Stomach smooth muscle (tissue), 2 donors: ENCODE data around the gene MYH6.
A peak's percentile ranks its signal among the peaks of the same experiment; 100 is the strongest.

ENCODE experiments used
- H3K27ac ChIP-seq: one replicate; pipeline ENCODE4 v1.7.0; 2013; ENCODE audit warnings: mild to moderate bottlenecking, low read length, inconsistent platforms
- H3K27me3 ChIP-seq, 2 donors: one replicate each; pipeline ENCODE4 v1.7.0; 2013; ENCODE audit warnings: low read length in 2 of 2; ENCODE audit not compliant: insufficient read depth in 2 of 2, control insufficient read depth in 1 of 2
- H3K36me3 ChIP-seq, 2 donors: one replicate each; pipeline ENCODE4 v1.7.0; 2013; ENCODE audit warnings: low read length in 2 of 2; ENCODE audit not compliant: control insufficient read depth in 2 of 2, insufficient read depth in 2 of 2
- H3K4me1 ChIP-seq: one replicate; pipeline ENCODE4 v1.7.0; 2013; ENCODE audit warnings: low read length; ENCODE audit not compliant: control insufficient read depth, insufficient read depth
- H3K4me3 ChIP-seq, 2 donors: one replicate each; pipeline ENCODE4 v1.7.0; 2013; ENCODE audit warnings: low read length in 2 of 2
- H3K9ac ChIP-seq, 2 donors: one replicate each; pipeline ENCODE4 v1.7.0; 2013; ENCODE audit warnings: low read length in 2 of 2, mild to moderate bottlenecking in 1 of 2
- H3K9me3 ChIP-seq, 2 donors: one replicate each; pipeline ENCODE4 v1.7.0; 2013; ENCODE audit warnings: low read length in 2 of 2; ENCODE audit not compliant: control insufficient read depth in 2 of 2
- donor health status: healthy.
- donor health status: Pancreatic carcinoma.

MYH6 gene

DNA sequence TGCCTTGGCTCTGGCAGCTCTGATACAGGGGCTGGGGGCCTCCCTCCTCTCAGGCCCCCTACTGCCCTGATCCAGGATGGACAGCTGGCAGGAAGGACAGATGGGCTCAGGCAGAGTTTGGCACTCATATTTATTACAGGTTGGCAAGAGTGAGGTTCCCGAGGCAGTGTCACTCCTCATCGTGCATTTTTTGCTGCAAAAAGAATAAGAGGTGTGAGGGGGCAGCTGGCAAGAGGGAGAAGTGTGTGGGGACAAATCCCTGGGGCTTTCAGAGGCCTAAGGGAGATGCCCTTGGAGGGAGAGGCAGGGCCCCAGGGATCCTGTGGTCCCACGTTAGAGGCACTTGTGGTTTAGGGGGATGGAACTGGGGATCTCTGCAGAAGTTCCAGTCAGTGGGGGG, 26.2 kb downstream of the MYH6 start:
- Histone ChIP-seq H3K4me1 (no peaks in the 10 kb centered on the region), H3K4me3 (no peak overlapping the region), H3K36me3 (no peaks in the 10 kb centered on the region), H3K27ac (no peak overlapping the region), H3K27me3 (peaks cover 2 to 3% of the 10 kb centered on the region in 2 donors), H3K9ac (no peak overlapping the region), H3K9me3 (no peaks in the 10 kb centered on the region)

DNA sequence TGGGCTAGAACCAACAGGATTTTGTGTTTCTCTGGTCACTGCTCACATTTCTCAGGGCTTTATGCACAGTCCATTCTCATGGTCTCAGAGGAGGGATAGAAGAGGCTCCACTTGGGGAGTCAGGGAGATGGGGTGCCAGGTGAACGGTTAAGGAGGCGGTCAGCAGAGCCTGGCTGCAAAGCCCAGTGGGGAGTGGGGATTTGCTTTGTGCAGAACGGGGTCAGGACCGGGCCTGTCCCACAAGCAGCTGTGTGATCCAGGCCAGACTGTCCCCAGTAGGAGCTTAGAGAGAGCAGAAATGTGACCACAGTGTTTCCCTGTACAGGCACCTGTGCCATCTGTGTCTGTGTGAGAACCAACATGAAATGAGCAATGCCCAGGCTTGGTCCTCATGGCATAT, 27.1 kb downstream of the MYH6 start:
- Histone ChIP-seq H3K27ac (no peak overlapping the region), H3K36me3 (no peaks in the 10 kb centered on the region), H3K9me3 (no peaks in the 10 kb centered on the region), H3K9ac (no peak overlapping the region), H3K4me1 (peaks cover 3% of the 10 kb centered on the region), H3K27me3 (peaks cover 2 to 3% of the 10 kb centered on the region in 2 donors), H3K4me3 (no peak overlapping the region)

DNA sequence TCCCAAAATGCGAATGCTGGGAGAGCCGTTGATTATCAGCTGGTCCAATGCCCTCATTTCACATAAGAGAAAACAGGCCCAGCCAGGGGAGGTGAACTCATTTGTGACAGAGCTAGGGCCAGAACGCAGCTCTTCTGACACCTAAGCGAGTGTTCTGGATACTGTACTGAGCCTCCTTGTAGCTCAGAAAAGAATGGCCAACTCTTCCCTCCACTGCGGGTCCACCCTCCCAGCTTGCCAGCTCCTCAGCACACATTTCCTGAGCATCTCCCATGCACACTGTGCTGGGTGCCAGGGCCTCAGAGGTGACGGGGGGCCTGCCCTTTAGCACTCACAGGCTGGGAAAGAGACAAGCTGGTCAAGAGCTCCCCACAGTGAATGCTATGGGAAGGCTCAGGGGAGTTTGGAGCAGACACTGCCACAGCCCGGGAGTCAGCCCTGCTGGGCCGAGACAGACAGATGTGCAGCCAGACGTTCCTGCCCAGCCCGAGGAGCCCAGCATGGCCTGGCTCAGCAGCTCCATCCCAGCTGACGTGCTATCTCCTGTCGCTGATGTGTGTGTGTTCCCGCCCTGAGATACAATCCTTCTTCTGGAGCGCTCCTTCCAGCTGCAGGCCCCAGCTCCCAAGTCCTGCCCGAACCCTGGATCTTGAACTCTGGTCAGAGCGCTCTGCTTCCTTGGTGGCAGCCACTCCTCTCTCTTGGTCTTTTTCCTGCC, 27.7 kb downstream of the MYH6 start:
- no peak overlapping the region for H3K27ac ChIP-seq
- no peak overlapping the region for H3K4me3 ChIP-seq
- H3K27me3 ChIP-seq = peaks cover 2 to 3% of the 10 kb centered on the region in 2 donors
- no peaks in the 10 kb centered on the region for H3K36me3 ChIP-seq
- H3K4me1 ChIP-seq = peaks cover 3% of the 10 kb centered on the region
- no peak overlapping the region for H3K9ac ChIP-seq
- H3K9me3 ChIP-seq = no peaks in the 10 kb centered on the region

DNA sequence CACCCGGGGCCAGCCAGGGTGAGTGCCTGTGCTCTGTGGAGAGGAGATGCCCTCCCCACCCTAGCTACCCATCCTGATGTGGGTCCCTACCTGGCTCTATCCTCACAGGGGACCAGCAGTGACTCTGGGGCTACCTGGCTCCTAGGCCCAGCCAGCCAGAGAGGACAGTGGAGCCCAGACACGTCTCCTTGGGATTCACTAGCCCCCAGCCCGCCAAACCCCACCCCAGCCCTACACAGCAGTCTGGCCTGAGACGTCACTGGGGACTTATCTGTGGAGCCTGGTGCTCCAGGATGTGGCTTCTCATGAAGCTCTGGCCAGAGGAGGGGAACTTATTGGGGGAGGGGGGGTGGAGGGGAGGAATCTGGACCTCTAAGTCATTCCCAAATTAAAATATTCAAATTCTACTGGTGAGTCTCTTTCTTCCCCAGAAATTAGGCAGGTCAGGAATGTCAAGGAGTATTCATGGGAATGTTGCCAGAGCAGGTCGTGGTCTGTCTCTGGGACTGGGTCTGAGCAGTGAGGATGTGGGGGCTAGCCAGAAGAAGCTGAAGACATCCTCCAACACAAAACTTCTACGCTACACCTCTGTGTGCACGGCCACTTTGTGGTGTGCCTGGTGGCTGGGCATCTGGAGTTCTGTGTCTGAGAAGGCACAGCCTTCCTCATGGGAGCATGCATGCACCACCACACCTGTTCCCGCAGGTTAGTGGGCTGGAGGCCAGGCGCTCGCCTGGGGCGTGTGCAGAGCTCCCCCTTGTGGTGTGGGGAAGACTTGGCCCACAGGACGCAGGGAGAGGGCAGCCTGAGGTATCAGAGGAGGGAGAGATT, 28.5 kb downstream of the MYH6 start:
- Histone ChIP-seq H3K27ac (no peak overlapping the region), H3K9ac (no peak overlapping the region)

GRCh38 chr14:23378612-23379220, 29.4 kb downstream of the MYH6 start:
- peaks cover 3% of the 10 kb centered on the region for H3K4me1 ChIP-seq
- no peaks in the 10 kb centered on the region for H3K9me3 ChIP-seq
- H3K27me3 ChIP-seq = peaks cover 2 to 3% of the 10 kb centered on the region in 2 donors
- H3K9ac ChIP-seq = no peak overlapping the region
- H3K4me3 ChIP-seq = no peak overlapping the region
- no peak overlapping the region for H3K27ac ChIP-seq
- no peaks in the 10 kb centered on the region for H3K36me3 ChIP-seq

More for the DNA sequence above, 28.5 kb downstream of the MYH6 start:
- H3K4me1 ChIP-seq = peaks cover 3% of the 10 kb centered on the region
- H3K36me3 ChIP-seq = no peaks in the 10 kb centered on the region
- peaks cover 2 to 3% of the 10 kb centered on the region in 2 donors for H3K27me3 ChIP-seq
- no peaks in the 10 kb centered on the region for H3K9me3 ChIP-seq
- no peak overlapping the region for H3K4me3 ChIP-seq

DNA sequence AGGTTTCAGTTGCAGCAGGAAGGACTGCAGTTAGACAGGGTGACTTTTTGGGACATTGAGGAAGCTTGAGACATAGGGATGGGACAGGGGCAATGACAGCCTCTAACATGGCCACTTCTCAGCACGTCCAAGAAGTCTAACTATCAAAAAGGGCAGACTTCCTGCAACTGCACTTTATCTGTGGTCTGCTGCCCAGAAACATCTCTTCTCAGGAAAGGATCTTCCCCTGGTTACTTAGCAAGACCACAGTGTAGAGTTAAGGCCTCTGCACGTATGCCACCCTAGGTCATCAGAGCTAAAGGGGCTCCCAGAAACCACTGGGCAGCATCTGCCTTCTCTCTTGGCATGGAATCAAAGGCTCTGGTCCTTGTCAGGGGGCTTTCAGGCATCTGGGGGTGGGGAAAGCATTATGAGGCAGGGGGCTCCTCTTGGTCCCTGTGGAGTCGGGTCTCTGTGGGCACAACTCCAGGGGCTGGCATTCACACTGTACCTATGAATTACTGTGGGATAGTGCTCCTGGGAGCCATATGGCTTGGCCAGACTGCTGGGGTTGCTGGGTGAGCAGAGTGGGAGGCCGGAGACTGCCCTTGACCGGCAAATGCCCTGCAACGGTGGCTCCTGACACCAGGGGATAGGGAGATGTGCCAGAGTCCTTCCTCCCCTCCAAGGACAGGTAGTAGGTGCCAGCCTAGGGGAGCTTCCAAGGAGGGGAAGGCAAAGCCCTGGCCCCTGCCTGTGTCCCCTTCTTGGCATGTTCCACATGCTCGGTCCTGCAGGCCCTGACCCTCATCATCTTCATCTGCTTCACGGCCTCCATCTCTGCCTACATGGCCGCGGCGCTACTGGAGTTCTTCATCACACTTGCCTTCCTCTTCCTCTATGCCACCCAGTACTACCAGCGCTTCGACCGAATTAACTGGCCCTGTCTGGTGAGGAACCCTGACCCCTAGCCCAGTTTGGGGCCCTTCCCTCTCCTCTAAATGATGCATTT, 30.2 kb downstream of the MYH6 start:
- H3K9ac ChIP-seq = peak overlapping the region; percentile 5 to 22

GRCh38 chr14:23377198-23377550, 30.9 kb downstream of the MYH6 start:
- H3K36me3 ChIP-seq = no peaks in the 10 kb centered on the region
- peak overlapping the region in 1 of 2 donors; percentile 62 for H3K4me3 ChIP-seq
- H3K27ac ChIP-seq = no peak overlapping the region
- H3K9ac ChIP-seq = peak overlapping the region; percentile 5 to 28
- peaks cover 3% of the 10 kb centered on the region for H3K4me1 ChIP-seq
- peaks cover 2 to 3% of the 10 kb centered on the region in 2 donors for H3K27me3 ChIP-seq
- H3K9me3 ChIP-seq = no peaks in the 10 kb centered on the region

More for the DNA sequence above, 30.2 kb downstream of the MYH6 start:
- H3K9me3 ChIP-seq = no peaks in the 10 kb centered on the region
- H3K4me3 ChIP-seq = no peak overlapping the region
- peaks cover 2 to 3% of the 10 kb centered on the region in 2 donors for H3K27me3 ChIP-seq
- no peak overlapping the region for H3K27ac ChIP-seq
- peaks cover 3% of the 10 kb centered on the region for H3K4me1 ChIP-seq
- no peaks in the 10 kb centered on the region for H3K36me3 ChIP-seq

DNA sequence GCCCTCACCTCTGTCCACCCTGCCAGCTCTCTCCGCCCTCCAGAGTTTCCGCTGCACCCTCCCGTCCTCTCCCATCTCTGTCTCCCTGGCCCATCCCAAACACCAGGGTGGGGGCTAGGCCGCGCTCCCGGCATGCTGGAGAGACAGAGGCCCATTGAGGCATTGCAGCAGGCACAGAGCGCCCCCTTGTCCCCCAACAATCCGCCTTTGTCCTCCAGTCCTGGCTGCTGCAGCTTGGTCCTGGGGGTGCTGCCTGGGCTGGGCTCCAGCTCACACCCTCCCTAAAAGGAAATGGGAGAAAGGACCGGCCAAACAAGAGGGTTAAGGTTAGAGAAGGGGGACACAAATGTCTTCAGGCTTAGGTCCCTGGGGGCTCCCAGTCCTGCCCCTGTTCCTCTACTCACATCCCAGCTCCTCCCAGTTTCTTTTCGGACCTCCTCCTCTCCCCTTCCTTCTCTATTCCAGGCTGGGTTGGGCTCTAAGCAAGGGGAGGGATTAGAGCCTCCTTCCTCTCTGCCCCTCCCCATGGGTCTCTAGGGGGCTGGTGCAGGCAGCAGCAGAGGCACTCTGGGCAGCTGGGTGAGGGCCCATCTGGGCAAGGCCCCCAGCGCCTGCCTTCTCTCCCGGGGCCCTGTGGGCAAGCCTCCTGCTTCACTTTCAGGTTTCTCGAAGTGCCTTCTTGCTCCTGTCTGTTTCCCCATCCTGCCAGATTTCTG, 31.4 kb downstream of the MYH6 start, which contains the start of gene CMTM5:
Gene CMTM5 (plus strand): TSS at position 565 of the 716 bp plus-strand sequence. CDS start 206 bp downstream, outside the sequence.
- Histone ChIP-seq H3K27ac (peak within 1 kb of the TSS; percentile 46), H3K4me1 (peaks cover 3% of the 10 kb centered on the region), H3K9me3 (no peaks in the 10 kb centered on the region), H3K27me3 (peaks cover 2 to 3% of the 10 kb centered on the region in 2 donors), H3K4me3 (peak within 1 kb of the TSS in 1 of 2 donors; percentile 62), H3K36me3 (no peaks in the 10 kb centered on the region), H3K9ac (peak within 1 kb of the TSS; percentile 28 to 47)

GRCh38 chr14:23375527-23376251, 32.4 kb downstream of the MYH6 start:
- H3K27ac ChIP-seq = no peak overlapping the region
- no peaks in the 10 kb centered on the region for H3K9me3 ChIP-seq
- H3K4me3 ChIP-seq = no peak overlapping the region
- no peak overlapping the region for H3K9ac ChIP-seq
- H3K27me3 ChIP-seq = peaks cover 3% of the 10 kb centered on the region in 2 donors
- H3K36me3 ChIP-seq = no peaks in the 10 kb centered on the region
- peaks cover 3% of the 10 kb centered on the region for H3K4me1 ChIP-seq
